ENCODE measurements around the gene PCDH9. TPM values are rescaled to one million over a fixed set of nuclear protein-coding genes. Genes with fewer than 3 reads are reported as not detected.

The PCDH9 gene
- total and polyA plus RNA-seq, 2 experiments from 2014 or later, result 0.31 to 0.52 TPM

DNA sequence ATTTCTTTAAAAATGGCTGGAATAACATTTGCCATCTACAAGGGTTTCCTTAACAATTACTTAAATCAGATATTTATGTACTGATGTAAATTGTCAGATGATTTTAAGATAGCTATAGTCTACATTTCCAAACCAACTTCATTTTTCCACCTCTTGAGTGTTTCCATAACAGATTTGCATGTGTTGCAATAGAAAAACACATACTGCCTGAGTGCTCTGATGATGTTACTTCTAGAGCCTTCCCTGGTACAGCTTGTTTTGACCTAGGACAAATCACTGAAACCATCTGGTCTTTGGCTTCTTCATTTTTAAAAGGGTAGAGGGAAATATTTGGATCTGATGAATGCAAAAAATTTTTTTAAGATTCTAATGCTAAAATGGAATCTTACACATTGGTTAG is 245.9 kb downstream of the PCDH9 start (continued):
- TF ChIP-seq, protein P1, sequence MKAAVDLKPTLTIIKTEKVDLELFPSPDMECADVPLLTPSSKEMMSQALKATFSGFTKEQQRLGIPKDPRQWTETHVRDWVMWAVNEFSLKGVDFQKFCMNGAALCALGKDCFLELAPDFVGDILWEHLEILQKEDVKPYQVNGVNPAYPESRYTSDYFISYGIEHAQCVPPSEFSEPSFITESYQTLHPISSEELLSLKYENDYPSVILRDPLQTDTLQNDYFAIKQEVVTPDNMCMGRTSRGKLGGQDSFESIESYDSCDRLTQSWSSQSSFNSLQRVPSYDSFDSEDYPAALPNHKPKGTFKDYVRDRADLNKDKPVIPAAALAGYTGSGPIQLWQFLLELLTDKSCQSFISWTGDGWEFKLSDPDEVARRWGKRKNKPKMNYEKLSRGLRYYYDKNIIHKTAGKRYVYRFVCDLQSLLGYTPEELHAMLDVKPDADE (IDR thresholded peaks at IDR 0.05), result no peak
- TF ChIP-seq ZNF331 (CRISPR knock-in tag; IDR thresholded peaks at IDR 0.05; ENCODE audit: low read depth) (no peak), ZNF114 (CRISPR knock-in tag; IDR thresholded peaks at IDR 0.05) (no peak), CTCF (conservative IDR thresholded peaks at IDR 0.05; ENCODE audit: low read depth in 2 of 2) (no peak)

DNA sequence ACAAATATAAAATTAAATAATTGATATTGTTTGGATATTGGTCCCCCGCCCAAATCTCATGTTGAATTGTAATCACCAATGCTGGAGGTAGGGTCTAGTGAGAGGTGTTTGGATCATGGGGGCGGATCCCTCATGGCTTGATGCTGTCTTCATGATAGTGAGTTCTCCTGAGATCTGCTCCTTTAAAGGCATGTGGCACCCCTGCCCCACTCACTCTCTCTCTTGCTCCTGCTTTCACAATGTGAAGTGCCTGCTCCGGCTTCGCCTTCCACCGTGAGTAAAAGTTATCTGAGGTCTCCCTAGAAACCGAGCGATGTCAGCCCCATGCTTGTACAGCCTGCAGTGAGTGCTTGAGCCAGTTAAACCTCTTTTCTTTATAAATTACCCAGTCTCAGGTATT is 248.2 kb downstream of the PCDH9 start:
- Histone ChIP-seq H3K4me2 (no peak overlapping the region), H3F3A (replicated peaks; ENCODE audit: low read depth) (no peaks in the 10 kb centered on the region), H3K27me3 (ENCODE audit: insufficient read depth) (no peaks in the 10 kb centered on the region), H3K4me3 (no peak overlapping the region), H2AFZ (no peak overlapping the region), H3K27ac (ENCODE audit: low read depth) (no peak overlapping the region), H4K20me1 (replicated peaks; ENCODE audit: insufficient read depth) (no peaks in the 10 kb centered on the region), H3K4me1 (ENCODE audit: insufficient read depth) (no peaks in the 10 kb centered on the region), H3K9me2 (ENCODE audit: insufficient read depth) (no peaks in the 10 kb centered on the region), H3K79me2 (replicated peaks; ENCODE audit: insufficient read depth) (no peaks in the 10 kb centered on the region), H3K36me3 (ENCODE audit: insufficient read depth) (no peaks in the 10 kb centered on the region)
- Mint-ChIP-seq H3K4me1 (no peaks in the 10 kb centered on the region), H3K36me3 (ENCODE audit: low read depth) (no peaks in the 10 kb centered on the region), H3K9me3 (no peaks in the 10 kb centered on the region; the same call in 2 of the 3 replicates), H3K27ac (no peak overlapping the region), H3K27me3 (ENCODE audit: insufficient read depth, low read depth, poor library complexity) (no peaks in the 10 kb centered on the region), H3K4me3 (no peak overlapping the region)
- TF ChIP-seq EZH2 (IDR thresholded peaks at IDR 0.05; ENCODE audit: low read depth, unreplicated experiment) (no peak), STAT1 (IDR thresholded peaks at IDR 0.05; ENCODE audit: unreplicated experiment) (no peak)
- ATAC-seq, result no peak
- no peak for DNase-seq (ENCODE audit: low spot score)

DNA sequence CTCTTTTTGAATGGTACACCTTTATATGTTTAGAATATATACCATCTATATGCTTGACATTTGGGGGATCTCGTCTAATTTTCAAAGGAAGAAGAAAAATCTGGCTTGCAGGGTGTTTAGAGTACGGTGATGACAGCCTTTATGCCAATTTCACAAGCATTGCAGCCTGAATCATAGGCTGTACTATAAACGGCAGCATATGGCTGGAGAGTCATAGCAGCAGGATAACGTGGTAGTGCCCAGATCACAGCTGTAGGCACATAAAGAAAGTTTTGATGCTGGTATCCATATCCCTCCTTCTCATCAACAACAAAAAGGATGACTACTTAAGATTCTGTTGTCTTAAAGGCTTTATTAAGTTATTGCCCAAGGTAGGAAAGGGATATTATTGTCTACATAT is 253.0 kb downstream of the PCDH9 start:
- Mint-ChIP-seq H3K27me3 (ENCODE audit: insufficient read depth, low read depth, poor library complexity) (peaks cover 2% of the 10 kb centered on the region), H3K4me1 (peaks cover 14% of the 10 kb centered on the region), H3K27ac (no peak overlapping the region), H3K9me3 (no peaks in the 10 kb centered on the region), H3K4me3 (no peak overlapping the region), H3K36me3 (ENCODE audit: low read depth) (no peaks in the 10 kb centered on the region)
- no peaks in the 10 kb centered on the region for H3K36me3 ChIP-seq (ENCODE audit: insufficient read depth)
- H4K20me1 ChIP-seq (replicated peaks; ENCODE audit: insufficient read depth), result no peaks in the 10 kb centered on the region
- DNase-seq (ENCODE audit: low spot score), result no peak
- H3K27me3 ChIP-seq (ENCODE audit: insufficient read depth), result no peaks in the 10 kb centered on the region
- H3K9me2 ChIP-seq (ENCODE audit: insufficient read depth), result no peaks in the 10 kb centered on the region
- peaks cover 7% of the 10 kb centered on the region; the same call in 1 of the 2 replicates for H3K4me1 ChIP-seq (ENCODE audit: insufficient read depth)
- no peaks in the 10 kb centered on the region for H3K79me2 ChIP-seq (replicated peaks; ENCODE audit: insufficient read depth)
- H3F3A ChIP-seq (replicated peaks; ENCODE audit: low read depth), result no peaks in the 10 kb centered on the region
- H3K4me2 ChIP-seq, result no peak overlapping the region
- H3K4me3 ChIP-seq, result no peak overlapping the region
- H3K27ac ChIP-seq (ENCODE audit: low read depth), result no peak overlapping the region
- ATAC-seq, result no peak
- H2AFZ ChIP-seq, result no peak overlapping the region
- TF ChIP-seq EZH2phosphoT487 (IDR thresholded peaks at IDR 0.05; ENCODE audit: unreplicated experiment) (no peak), CTCF (conservative IDR thresholded peaks at IDR 0.05; ENCODE audit: low read depth in 2 of 2) (no peak), ZNF462 (CRISPR knock-in tag; IDR thresholded peaks at IDR 0.05) (no peak), ZNF114 (CRISPR knock-in tag; IDR thresholded peaks at IDR 0.05) (no peak), POLR2AphosphoS5 (IDR thresholded peaks at IDR 0.05; ENCODE audit: low read depth) (no peak), ZNF331 (CRISPR knock-in tag; IDR thresholded peaks at IDR 0.05; ENCODE audit: low read depth) (no peak)

Data from GM23338 (cell line).